ENCODE results near the gene ESR1. TPM values are rescaled to one million over a fixed set of nuclear protein-coding genes. Genes with fewer than 3 reads are reported as not detected.
"Not testable (repeated sequence)": the region's sequence is repeated elsewhere in the genome, so short reads cannot be mapped to it uniquely, and the experiment has no call there.

ESR1 gene
- total RNA-seq, 2 experiments from 2014 or later, result 0.06 TPM; not detected in 1

GRCh38 chr6:151961809-151962208, 154.3 kb downstream of the ESR1 start:
- H2AFZ ChIP-seq (ENCODE audit: low read length), result no peak overlapping the region
- H3K9me2 ChIP-seq (ENCODE audit: insufficient read depth, low read length), result no peaks in the 10 kb centered on the region
- no peak overlapping the region for H3K4me3 ChIP-seq (ENCODE audit: low read depth, low read length, poor library complexity, severe bottlenecking)
- POLR2A ChIA-PET, result no interaction called here
- H3K4me2 ChIP-seq (ENCODE audit: low read length), result no peak overlapping the region
- TF ChIP-seq CTCF (conservative IDR thresholded peaks at IDR 0.05; ENCODE audit: low read length) (no peak), EZH2phosphoT487 (IDR thresholded peaks at IDR 0.05; ENCODE audit: borderline replicate concordance, low read depth, low read length) (no peak)
- H3K79me2 ChIP-seq (ENCODE audit: insufficient read depth, low read depth, low read length), result no peaks in the 10 kb centered on the region
- intact Hi-C loops (cut with micrococcal nuclease; ENCODE audit: unreplicated experiment), result no loop called here
- CTCF ChIA-PET (ENCODE audit: unreplicated experiment), result no interaction called here
- H3K27ac ChIP-seq (ENCODE audit: low read depth, low read length, poor library complexity, severe bottlenecking), result no peak overlapping the region
- no peaks in the 10 kb centered on the region for H3K36me3 ChIP-seq (ENCODE audit: insufficient read depth, low read length)
- no peak for DNase-seq (ENCODE audit: low spot score)
- no peaks in the 10 kb centered on the region for H3K9me3 ChIP-seq (ENCODE audit: low read length)
- no peaks in the 10 kb centered on the region for H3K4me1 ChIP-seq (ENCODE audit: insufficient read depth, low read length, poor library complexity, severe bottlenecking)
- no peaks in the 10 kb centered on the region for H4K20me1 ChIP-seq (ENCODE audit: insufficient read depth, low read length)
- no TSS peak for BruUV-seq (replicated peaks)

GRCh38 chr6:151962246-151962846, 154.9 kb downstream of the ESR1 start:
- no peak overlapping the region for H3K27ac ChIP-seq (ENCODE audit: low read depth, low read length, poor library complexity, severe bottlenecking)
- no peaks in the 10 kb centered on the region for H3K36me3 ChIP-seq (ENCODE audit: insufficient read depth, low read length)
- POLR2A ChIA-PET, result no interaction called here
- no peaks in the 10 kb centered on the region for H3K4me1 ChIP-seq (ENCODE audit: insufficient read depth, low read length, poor library complexity, severe bottlenecking)
- CTCF ChIA-PET (ENCODE audit: unreplicated experiment), result no interaction called here
- no peak for TF ChIP-seq CTCF (conservative IDR thresholded peaks at IDR 0.05; ENCODE audit: low read length)
- TF ChIP-seq EZH2phosphoT487 (IDR thresholded peaks at IDR 0.05; ENCODE audit: borderline replicate concordance, low read depth, low read length), result no peak
- DNase-seq (ENCODE audit: low spot score), result no peak
- no peaks in the 10 kb centered on the region for H3K79me2 ChIP-seq (ENCODE audit: insufficient read depth, low read depth, low read length)
- intact Hi-C loops (cut with micrococcal nuclease; ENCODE audit: unreplicated experiment), result no loop called here
- H3K9me3 ChIP-seq (ENCODE audit: low read length), result no peaks in the 10 kb centered on the region
- BruUV-seq (replicated peaks), result no TSS peak
- no peak overlapping the region for H3K4me2 ChIP-seq (ENCODE audit: low read length)
- H4K20me1 ChIP-seq (ENCODE audit: insufficient read depth, low read length), result no peaks in the 10 kb centered on the region
- no peak overlapping the region for H2AFZ ChIP-seq (ENCODE audit: low read length)
- H3K9me2 ChIP-seq (ENCODE audit: insufficient read depth, low read length), result no peaks in the 10 kb centered on the region
- H3K4me3 ChIP-seq (ENCODE audit: low read depth, low read length, poor library complexity, severe bottlenecking), result no peak overlapping the region

GRCh38 chr6:151963001-151963400, 155.5 kb downstream of the ESR1 start:
- no peak overlapping the region for H3K27ac ChIP-seq (ENCODE audit: low read depth, low read length, poor library complexity, severe bottlenecking)
- ChIA-PET CTCF (ENCODE audit: unreplicated experiment) (no interaction called here), POLR2A (interaction anchor here (0.7 kb wide), 1 partner anchor 28 kb away, joined by 3 read pairs; no protein-coding TSS in a partner anchor)
- no peak overlapping the region for H2AFZ ChIP-seq (ENCODE audit: low read length)
- no peaks in the 10 kb centered on the region for H3K9me2 ChIP-seq (ENCODE audit: insufficient read depth, low read length)
- no peak for DNase-seq (ENCODE audit: low spot score)
- no peak overlapping the region for H3K4me3 ChIP-seq (ENCODE audit: low read depth, low read length, poor library complexity, severe bottlenecking)
- H3K9me3 ChIP-seq (ENCODE audit: low read length), result no peaks in the 10 kb centered on the region
- H3K79me2 ChIP-seq (ENCODE audit: insufficient read depth, low read depth, low read length), result no peaks in the 10 kb centered on the region
- TF ChIP-seq CTCF (conservative IDR thresholded peaks at IDR 0.05; ENCODE audit: low read length), result no peak
- TF ChIP-seq EZH2phosphoT487 (IDR thresholded peaks at IDR 0.05; ENCODE audit: borderline replicate concordance, low read depth, low read length), result no peak
- no peaks in the 10 kb centered on the region for H3K4me1 ChIP-seq (ENCODE audit: insufficient read depth, low read length, poor library complexity, severe bottlenecking)
- no peak overlapping the region for H3K4me2 ChIP-seq (ENCODE audit: low read length)
- no peaks in the 10 kb centered on the region for H4K20me1 ChIP-seq (ENCODE audit: insufficient read depth, low read length)
- intact Hi-C loops (cut with micrococcal nuclease; ENCODE audit: unreplicated experiment), result no loop called here
- BruUV-seq (replicated peaks), result no TSS peak
- H3K36me3 ChIP-seq (ENCODE audit: insufficient read depth, low read length), result no peaks in the 10 kb centered on the region

- H3K4me1 ChIP-seq (ENCODE audit: insufficient read depth, low read length, poor library complexity, severe bottlenecking); H3K9me2 ChIP-seq (ENCODE audit: insufficient read depth, low read length); H4K20me1 ChIP-seq (ENCODE audit: insufficient read depth, low read length); CTCF ChIA-PET (ENCODE audit: unreplicated experiment); H3K4me2 ChIP-seq (ENCODE audit: low read length); H3K27ac ChIP-seq (ENCODE audit: low read depth, low read length, poor library complexity, severe bottlenecking); H3K36me3 ChIP-seq (ENCODE audit: insufficient read depth, low read length); H3K9me3 ChIP-seq (ENCODE audit: low read length); POLR2A ChIA-PET; BruUV-seq (replicated peaks); H2AFZ ChIP-seq (ENCODE audit: low read length); DNase-seq (ENCODE audit: low spot score); intact Hi-C loops (cut with micrococcal nuclease; ENCODE audit: unreplicated experiment); H3K79me2 ChIP-seq (ENCODE audit: insufficient read depth, low read depth, low read length); H3K4me3 ChIP-seq (ENCODE audit: low read depth, low read length, poor library complexity, severe bottlenecking): not testable (repeated sequence)
These were observed 156.9 kb downstream of the ESR1 start for GRCh38 chr6:151964412-151964811.
